ENCODE measurements around the gene LETM1.

DNA sequence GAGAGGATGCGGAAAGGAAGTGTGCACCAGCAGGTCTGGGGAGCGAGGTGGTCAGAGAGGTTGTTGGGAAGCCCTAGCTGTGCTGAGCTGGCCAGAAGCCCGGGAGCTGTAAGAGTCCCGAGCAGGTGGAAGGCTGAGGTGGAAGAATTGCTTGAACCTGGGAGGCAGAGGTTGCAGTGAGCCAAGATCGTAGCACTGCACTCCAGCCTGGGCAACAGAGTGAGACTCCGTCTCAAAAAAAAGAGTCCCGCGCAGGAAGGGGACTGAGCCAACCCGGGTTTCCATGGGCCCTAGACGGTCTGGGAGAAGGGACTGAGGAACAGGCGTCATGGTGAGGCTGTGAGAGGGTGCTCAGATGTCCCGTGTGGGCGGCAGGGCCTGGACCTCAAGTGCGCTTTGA, 75.5 kb downstream of the LETM1 start:
- TF ChIP-seq, protein P1, sequence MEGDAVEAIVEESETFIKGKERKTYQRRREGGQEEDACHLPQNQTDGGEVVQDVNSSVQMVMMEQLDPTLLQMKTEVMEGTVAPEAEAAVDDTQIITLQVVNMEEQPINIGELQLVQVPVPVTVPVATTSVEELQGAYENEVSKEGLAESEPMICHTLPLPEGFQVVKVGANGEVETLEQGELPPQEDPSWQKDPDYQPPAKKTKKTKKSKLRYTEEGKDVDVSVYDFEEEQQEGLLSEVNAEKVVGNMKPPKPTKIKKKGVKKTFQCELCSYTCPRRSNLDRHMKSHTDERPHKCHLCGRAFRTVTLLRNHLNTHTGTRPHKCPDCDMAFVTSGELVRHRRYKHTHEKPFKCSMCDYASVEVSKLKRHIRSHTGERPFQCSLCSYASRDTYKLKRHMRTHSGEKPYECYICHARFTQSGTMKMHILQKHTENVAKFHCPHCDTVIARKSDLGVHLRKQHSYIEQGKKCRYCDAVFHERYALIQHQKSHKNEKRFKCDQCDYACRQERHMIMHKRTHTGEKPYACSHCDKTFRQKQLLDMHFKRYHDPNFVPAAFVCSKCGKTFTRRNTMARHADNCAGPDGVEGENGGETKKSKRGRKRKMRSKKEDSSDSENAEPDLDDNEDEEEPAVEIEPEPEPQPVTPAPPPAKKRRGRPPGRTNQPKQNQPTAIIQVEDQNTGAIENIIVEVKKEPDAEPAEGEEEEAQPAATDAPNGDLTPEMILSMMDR (IDR thresholded peaks at IDR 0.05), result no peak
- TF ChIP-seq POLR2A (IDR thresholded peaks at IDR 0.05), result no peak
- no peak for TF ChIP-seq POLR2AphosphoS5 (IDR thresholded peaks at IDR 0.05)
